GM15510 (cell line): ENCODE data around the gene SEMA3A.

ENCODE experiments used
- POLR2A ChIP-seq: IDR thresholded peaks from 3 replicates; pipeline ENCODE4 v1.6.1; 2011; ENCODE audit warnings: borderline replicate concordance; ENCODE audit not compliant: insufficient read length; ENCODE audit errors: extremely low read depth

SEMA3A gene

GRCh38 chr7:84076219-84076618 is 118.4 kb downstream of the SEMA3A start:
- no peak for TF ChIP-seq POLR2A

- TF ChIP-seq POLR2A, result no peak
These were observed 121.3 kb downstream of the SEMA3A start for GRCh38 chr7:84073186-84073875.

DNA sequence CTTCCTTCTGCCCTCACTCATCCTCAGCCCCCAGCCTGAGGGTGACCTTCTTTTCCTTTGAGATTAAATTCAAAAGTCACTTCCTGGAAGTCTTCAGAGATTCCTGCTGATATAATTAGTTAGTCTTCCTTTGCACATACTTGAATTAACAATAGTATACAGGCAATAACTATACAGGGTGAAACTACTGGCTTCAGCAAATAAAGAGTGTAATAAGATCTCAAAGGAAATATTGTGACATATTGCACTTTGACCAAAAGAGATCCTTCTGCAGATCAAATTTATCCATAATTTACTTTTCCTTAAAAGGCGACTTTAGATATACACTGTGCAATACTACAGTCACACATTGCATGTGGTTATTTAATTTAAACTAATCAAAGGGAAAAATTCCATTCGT is 123.8 kb downstream of the SEMA3A start:
- TF ChIP-seq POLR2A, result no peak

DNA sequence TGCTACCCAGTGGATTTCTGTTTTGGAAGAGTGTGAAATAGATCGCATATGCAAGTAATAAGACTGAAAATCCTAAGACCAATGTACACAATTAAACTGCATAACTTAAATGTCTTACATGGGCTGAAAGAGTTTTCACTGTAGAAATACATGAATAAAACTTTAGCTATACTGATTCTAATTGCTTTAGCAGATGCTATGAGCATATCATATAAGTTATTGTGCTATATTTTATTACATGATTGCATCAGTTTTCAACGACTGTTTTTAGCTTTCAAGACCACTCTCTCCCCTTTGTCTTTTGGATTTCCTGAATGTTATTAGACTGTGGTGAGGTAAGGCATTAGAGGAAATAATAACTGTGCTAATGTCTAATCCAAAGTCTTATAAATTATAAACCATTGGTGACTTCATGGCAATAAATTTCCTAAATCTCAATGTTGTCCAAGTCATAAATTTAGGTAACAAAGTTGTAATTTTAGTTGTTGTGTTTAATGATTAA is 124.5 kb downstream of the SEMA3A start:
- no peak for TF ChIP-seq POLR2A

DNA sequence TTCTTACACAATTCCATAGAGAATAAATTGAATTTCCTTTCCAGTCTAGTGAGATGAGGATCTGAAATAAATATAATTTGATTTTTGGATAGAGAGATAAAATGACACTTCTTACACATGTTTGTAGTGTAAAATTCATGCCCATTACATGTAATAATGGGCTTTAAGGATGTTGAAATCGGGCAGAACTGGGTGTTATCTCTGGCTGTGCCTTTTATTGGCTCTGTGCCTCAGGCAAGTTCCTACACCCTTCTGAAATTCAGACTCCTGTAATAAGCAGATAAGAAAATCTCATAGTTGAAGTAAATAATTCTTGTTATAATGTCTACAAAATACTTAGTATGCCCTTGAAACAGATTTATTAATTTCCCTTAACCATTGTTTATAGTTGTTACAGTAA is 125.6 kb downstream of the SEMA3A start:
- TF ChIP-seq POLR2A, result no peak

DNA sequence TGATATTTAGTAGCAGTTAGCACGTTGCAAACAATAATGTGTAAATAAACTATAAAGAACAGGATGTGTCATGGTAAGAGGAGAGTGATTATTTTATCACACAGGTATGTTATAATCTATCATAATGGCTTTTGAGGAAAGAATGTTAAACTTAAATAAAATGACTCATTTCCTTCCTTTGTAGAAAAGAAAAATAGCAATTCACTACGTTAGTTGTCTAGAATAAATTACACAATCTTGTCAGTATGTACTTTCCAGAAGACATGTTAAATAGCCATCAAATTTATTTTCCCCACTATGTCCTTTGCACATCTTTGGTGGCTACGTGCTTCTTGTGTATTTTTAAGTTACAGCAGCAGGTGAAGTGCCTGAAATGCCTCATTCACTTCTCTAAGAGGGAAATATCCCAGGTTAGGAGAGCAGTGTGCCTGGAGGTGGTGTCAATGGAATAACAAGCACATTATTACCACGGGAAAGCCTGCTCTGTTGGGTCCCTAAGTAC is 133.8 kb downstream of the SEMA3A start:
- TF ChIP-seq POLR2A, result no peak

DNA sequence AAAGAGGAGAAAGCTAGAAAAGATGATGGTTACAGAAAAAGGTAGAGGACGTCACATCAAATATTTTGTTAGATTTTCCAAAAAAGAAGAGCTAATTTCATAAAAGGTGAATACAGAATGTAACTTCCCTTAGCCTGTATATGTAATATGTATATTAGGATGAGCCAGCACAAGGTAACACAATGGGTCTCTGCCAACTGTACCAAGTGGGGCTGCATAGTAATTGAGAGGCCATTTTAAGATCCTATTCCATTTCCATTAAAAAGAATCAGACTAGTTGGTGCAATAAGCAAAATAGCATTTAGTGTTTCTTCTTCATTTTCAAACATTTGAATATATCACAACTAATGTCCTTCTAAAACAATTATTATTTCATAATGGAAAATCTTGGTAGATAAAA is 134.6 kb downstream of the SEMA3A start:
- TF ChIP-seq POLR2A, result no peak

DNA sequence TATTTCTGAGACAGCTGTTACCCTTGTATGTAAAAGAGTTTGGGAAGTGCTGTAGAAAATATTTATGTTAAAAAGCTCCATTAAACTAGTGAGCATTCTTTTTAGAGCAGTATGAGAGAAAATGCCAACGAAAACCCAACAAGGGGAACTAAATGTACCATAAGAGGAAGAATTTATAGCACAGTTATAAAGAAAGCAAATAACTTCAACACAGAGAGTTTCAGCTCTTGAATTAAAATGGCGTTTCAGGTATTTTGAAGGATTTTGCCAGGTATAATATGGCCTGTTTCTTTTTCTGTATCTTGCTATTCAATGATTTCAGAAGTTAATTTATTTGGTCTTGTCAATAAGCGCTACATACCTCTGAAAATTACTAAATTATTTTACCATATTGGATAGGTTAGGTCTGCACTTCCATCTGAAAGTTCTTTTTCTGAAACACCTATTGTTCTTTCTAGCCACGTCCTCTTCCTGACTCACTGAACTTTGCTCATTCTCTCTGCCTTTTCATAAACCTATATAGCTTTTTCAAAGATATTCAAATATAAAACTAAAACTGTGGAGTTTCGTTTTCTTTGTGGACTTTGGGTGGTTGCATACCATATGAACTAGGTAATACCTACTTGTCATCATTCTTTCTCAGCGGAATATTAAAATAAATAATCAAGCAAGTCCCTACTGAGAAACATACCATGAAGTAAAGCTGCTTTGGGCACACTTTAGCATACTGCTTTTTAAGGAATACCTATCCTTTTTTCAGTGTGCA is 136.1 kb downstream of the SEMA3A start:
- TF ChIP-seq POLR2A, result no peak

GRCh38 chr7:84057576-84057975 is 137.0 kb downstream of the SEMA3A start:
- TF ChIP-seq POLR2A, result no peak

GRCh38 chr7:84055904-84056605 is 138.5 kb downstream of the SEMA3A start:
- no peak for TF ChIP-seq POLR2A

DNA sequence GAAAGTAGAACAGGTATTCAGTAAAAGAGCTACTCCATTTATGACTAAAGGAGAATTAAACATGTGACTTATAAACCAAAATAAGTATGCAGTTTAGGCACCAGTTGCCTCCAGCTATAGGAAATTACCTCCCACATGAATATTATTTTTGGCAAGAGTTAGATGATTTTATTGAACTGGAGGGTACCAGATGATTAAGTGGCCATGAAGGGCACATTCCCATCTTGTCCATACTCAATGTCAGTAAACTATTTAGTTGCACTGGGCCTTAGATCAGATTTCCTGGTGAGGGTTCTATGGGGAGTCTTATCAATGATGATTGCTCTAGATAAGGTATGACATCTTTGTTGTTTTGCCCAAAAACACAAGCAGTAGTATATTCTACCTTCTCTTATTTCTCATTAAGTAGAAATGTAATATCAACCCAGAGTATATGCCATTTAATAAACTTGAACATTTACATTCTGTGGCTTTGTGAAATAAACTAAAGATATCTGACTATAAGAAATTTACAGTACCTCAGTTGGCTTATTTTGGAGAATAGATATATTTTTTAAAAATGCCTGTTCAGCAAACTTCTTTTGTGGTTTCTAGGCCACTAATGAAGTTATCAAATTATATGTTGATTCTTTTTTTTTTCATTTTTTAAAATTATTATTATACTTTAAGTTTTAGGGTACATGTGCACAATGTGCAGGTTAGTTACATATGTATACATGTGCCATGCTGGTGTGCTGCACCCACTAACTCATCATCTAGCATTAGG is 145.3 kb downstream of the SEMA3A start:
- TF ChIP-seq POLR2A, result no peak

GRCh38 chr7:84047085-84047484 is 147.5 kb downstream of the SEMA3A start:
- TF ChIP-seq POLR2A, result no peak

DNA sequence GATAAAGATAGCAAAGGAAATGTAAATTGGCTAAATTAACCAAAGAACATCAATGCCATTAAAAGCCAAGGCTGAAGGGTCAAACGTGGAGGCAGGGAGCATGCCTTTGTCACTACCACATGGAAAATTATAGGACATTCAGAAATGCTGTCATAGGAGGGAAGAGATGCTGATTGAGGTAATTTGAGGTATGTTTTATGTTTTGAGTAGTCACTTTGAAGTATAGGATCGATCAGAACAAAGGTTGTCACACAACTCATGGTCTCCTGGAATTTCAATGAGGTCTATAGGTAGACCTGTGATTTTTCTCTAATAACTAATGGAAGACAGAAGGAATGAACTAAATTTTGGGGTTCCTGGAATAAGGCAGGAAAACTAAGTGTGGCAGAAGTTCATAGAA is 149.8 kb downstream of the SEMA3A start:
- TF ChIP-seq POLR2A, result no peak

DNA sequence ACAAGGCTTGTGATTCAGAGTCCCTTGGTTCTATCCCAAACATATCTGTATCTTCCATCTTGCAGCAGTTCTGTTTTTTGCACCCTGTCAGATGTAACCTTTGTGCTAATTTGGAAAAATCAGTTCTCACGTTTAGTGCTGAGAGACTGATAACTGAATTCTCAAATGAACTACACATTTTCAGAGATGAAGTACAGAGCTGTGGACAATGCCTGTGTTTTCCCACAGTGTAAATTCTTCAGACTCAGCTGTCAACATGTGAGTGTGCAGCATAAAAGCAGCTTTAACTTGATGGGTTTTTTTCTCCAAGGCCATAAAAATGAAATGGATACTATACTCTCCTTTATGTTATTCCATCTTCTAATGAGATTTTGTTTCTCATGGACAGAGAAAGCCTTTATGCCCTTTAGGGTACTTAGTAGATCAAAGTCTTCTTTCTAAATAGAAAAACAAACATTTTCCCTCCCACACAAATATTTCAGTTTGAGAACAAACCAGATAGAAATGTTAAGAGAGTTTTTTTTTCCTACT is 150.9 kb downstream of the SEMA3A start:
- TF ChIP-seq POLR2A, result no peak
